ENCODE measurements around the gene MTFP1.
A peak's percentile ranks its signal among the peaks of the same experiment; 100 is the strongest.
"Not testable (repeated sequence)": the region's sequence is repeated elsewhere in the genome, so short reads cannot be mapped to it uniquely, and the experiment has no call there.

Gene MTFP1

GRCh38 chr22:30425616-30426387, at the start of gene MTFP1:
MTFP1 (plus strand) TSS chr22:30425768; CDS start chr22:30425880, 112 bp downstream.
- DNase-seq (ENCODE audit: low read depth in 3 of 3) = peak; percentile 15 to 42 (median 33)

GRCh38 chr22:30380011-30380410, 45.6 kb upstream of the MTFP1 start:
- DNase-seq (ENCODE audit: low read depth in 3 of 3) = no peak

- DNase-seq (ENCODE audit: low read depth in 3 of 3) = no peak
Measured at GRCh38 chr22:30381264-30381663, 44.3 kb upstream of the MTFP1 start.

- DNase-seq (ENCODE audit: low read depth in 3 of 3) = no peak
Measured at GRCh38 chr22:30382340-30382739, 43.2 kb upstream of the MTFP1 start.

- no peak for DNase-seq (ENCODE audit: low read depth in 3 of 3)
Measured at GRCh38 chr22:30383061-30383460, 42.5 kb upstream of the MTFP1 start.

- no peak for DNase-seq (ENCODE audit: low read depth in 3 of 3)
Measured at GRCh38 chr22:30385942-30386341, 39.6 kb upstream of the MTFP1 start.

- no peak for DNase-seq (ENCODE audit: low read depth in 3 of 3)
Measured at GRCh38 chr22:30386608-30386959, 39.0 kb upstream of the MTFP1 start.

- DNase-seq (ENCODE audit: low read depth in 3 of 3) = peak; percentile 54 to 77 (median 65)
Measured at GRCh38 chr22:30386960-30387827, 38.4 kb upstream of the MTFP1 start, which contains the start of gene RNF215. RNF215 (minus strand) TSS chr22:30387411; CDS start chr22:30387313, 98 bp downstream.

GRCh38 chr22:30390974-30391691, 34.4 kb upstream of the MTFP1 start:
- DNase-seq (ENCODE audit: low read depth in 3 of 3) = peak; percentile 59 to 67 (median 65)

- DNase-seq (ENCODE audit: low read depth in 3 of 3) = no peak
Measured at GRCh38 chr22:30392661-30393321, 32.8 kb upstream of the MTFP1 start.

GRCh38 chr22:30393322-30393680, 32.3 kb upstream of the MTFP1 start:
- no peak for DNase-seq (ENCODE audit: low read depth in 3 of 3)

GRCh38 chr22:30393885-30394284, 31.7 kb upstream of the MTFP1 start:
- no peak for DNase-seq (ENCODE audit: low read depth in 3 of 3)

GRCh38 chr22:30396871-30397655, 28.5 kb upstream of the MTFP1 start, which contains the start of gene SEC14L2:
SEC14L2 (plus strand) TSS chr22:30397018; CDS start chr22:30397117, 99 bp downstream.
- DNase-seq (ENCODE audit: low read depth in 3 of 3) = peak; percentile 22 to 54 (median 39)

GRCh38 chr22:30397656-30398635, 27.6 kb upstream of the MTFP1 start:
- no peak for DNase-seq (ENCODE audit: low read depth in 3 of 3)

GRCh38 chr22:30398685-30399680, 26.6 kb upstream of the MTFP1 start:
- no peak for DNase-seq (ENCODE audit: low read depth in 3 of 3)

- no peak for DNase-seq (ENCODE audit: low read depth in 3 of 3)
Measured at GRCh38 chr22:30399718-30400117, 25.9 kb upstream of the MTFP1 start.

GRCh38 chr22:30400159-30400558, 25.4 kb upstream of the MTFP1 start:
- no peak for DNase-seq (ENCODE audit: low read depth in 3 of 3)

GRCh38 chr22:30401024-30401423, 24.5 kb upstream of the MTFP1 start:
- not testable (repeated sequence) for DNase-seq (ENCODE audit: low read depth in 3 of 3)
